Measurements from ENCODE around the gene CCT7.
"Not testable (repeated sequence)": the region's sequence is repeated elsewhere in the genome, so short reads cannot be mapped to it uniquely, and the experiment has no call there.

Gene CCT7

GRCh38 chr2:73255907-73256617 lies 22.0 kb downstream of the CCT7 start:
- no peak for DNase-seq

- DNase-seq = no peak
Observed at GRCh38 chr2:73256618-73256922, 22.5 kb downstream of the CCT7 start.

GRCh38 chr2:73257021-73257420 lies 22.9 kb downstream of the CCT7 start:
- DNase-seq = no peak

GRCh38 chr2:73257425-73258125 lies 23.5 kb downstream of the CCT7 start:
- no peak for DNase-seq

GRCh38 chr2:73258186-73258912 lies 24.2 kb downstream of the CCT7 start:
- no peak for DNase-seq

- no peak for DNase-seq
Observed at GRCh38 chr2:73258913-73259215, 24.8 kb downstream of the CCT7 start.

- no peak for DNase-seq
Observed at GRCh38 chr2:73259276-73259675, 25.2 kb downstream of the CCT7 start.

GRCh38 chr2:73259704-73260337 lies 25.7 kb downstream of the CCT7 start:
- no peak for DNase-seq

- DNase-seq = peak in 1 of 2 experiments; percentile 23
Observed at GRCh38 chr2:73260338-73260984, 26.4 kb downstream of the CCT7 start.

GRCh38 chr2:73262108-73262651 lies 28.1 kb downstream of the CCT7 start:
- no peak for DNase-seq

GRCh38 chr2:73262691-73263429 lies 28.8 kb downstream of the CCT7 start:
- not testable (repeated sequence) for DNase-seq

GRCh38 chr2:73263540-73264331 lies 29.6 kb downstream of the CCT7 start:
- DNase-seq = no peak

- no peak for DNase-seq
Observed at GRCh38 chr2:73264332-73264606, 30.2 kb downstream of the CCT7 start.

GRCh38 chr2:73264783-73265182 lies 30.7 kb downstream of the CCT7 start:
- no peak for DNase-seq

- DNase-seq = no peak
Observed at GRCh38 chr2:73265298-73266060, 31.4 kb downstream of the CCT7 start.

GRCh38 chr2:73266061-73266901 lies 32.2 kb downstream of the CCT7 start:
- no peak for DNase-seq

GRCh38 chr2:73267008-73267407 lies 32.9 kb downstream of the CCT7 start:
- DNase-seq = no peak

- DNase-seq = no peak
Observed at GRCh38 chr2:73268366-73268829, 34.3 kb downstream of the CCT7 start.

- no peak for DNase-seq
Observed at GRCh38 chr2:73268830-73269685, 35.0 kb downstream of the CCT7 start.
